Measurements from ENCODE around the gene SPRN. TPM values are rescaled to one million over a fixed set of nuclear protein-coding genes. Genes with fewer than 3 reads are reported as not detected.
"Not testable (repeated sequence)": the region's sequence is repeated elsewhere in the genome, so short reads cannot be mapped to it uniquely, and the experiment has no call there.

The SPRN gene
- total and polyA plus RNA-seq, 2 donors (not counting 1 experiment from before 2014, with no cell fraction given): 0.33 to 1.2 TPM

DNA sequence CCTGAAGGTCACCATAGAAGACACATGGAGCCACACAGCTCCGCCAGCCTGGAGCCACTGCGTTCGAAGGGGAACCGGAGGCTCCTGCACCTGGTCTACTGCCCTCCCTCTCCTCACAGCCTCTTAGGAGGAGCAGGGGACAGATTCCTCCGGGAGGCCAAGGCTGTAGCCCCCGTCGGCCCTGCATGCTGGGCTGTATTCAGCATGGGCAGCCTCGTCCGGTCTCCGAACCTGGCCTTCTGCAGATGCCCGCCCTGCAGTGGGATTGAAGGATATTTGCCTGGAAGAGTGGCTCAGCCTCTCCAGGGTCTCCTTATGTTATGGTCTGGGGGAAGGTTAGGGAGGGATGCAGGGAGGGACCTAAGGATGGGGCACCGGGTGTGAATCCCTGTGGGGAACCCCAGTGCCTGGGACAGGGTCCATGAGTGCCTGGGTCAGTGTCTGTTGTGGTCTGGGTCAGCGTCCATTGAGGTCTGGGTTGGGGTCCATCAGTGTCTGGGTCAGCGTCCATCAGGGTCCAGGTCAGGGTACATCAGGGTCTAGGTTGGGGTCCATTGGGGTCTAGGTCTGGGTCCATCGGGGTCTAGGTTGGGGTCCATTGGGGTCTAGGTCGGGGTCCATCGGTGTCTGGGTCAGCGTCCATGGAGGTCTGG, 16.3 kb upstream of the SPRN start:
- H2AFZ ChIP-seq (ENCODE audit: low read length): no peak overlapping the region
- no peaks in the 10 kb centered on the region for H3K4me1 ChIP-seq (ENCODE audit: control insufficient read depth, extremely low read depth, insufficient read depth, low read length)
- no peaks in the 10 kb centered on the region for H4K20me1 ChIP-seq (ENCODE audit: control insufficient read depth, extremely low read depth, insufficient read depth, low read length)
- no peaks in the 10 kb centered on the region for H3K36me3 ChIP-seq (ENCODE audit: control insufficient read depth, insufficient read depth, low read length)
- H3K4me2 ChIP-seq (ENCODE audit: extremely low read depth, insufficient read depth, low read length): no peak overlapping the region
- no peak overlapping the region for H3K4me3 ChIP-seq (replicated peaks in 1 of 4; ENCODE audit: control extremely low read depth in 1 of 4, insufficient read depth in 1 of 4, low read depth in 3 of 4, low read length in 4 of 4)
- DNase-seq (ENCODE audit: low read depth in 2 of 2): no peak
- H3K27ac ChIP-seq (ENCODE audit: insufficient read depth, low read length): no peak overlapping the region
- H3K9me3 ChIP-seq (ENCODE audit: control insufficient read depth, insufficient read depth, low read depth, low read length): no peaks in the 10 kb centered on the region
- H3K79me2 ChIP-seq (ENCODE audit: control insufficient read depth, insufficient read depth, low read length): no peaks in the 10 kb centered on the region
- H3K9ac ChIP-seq (ENCODE audit: insufficient read depth, low read length): no peak overlapping the region
- TF ChIP-seq, protein P1, sequence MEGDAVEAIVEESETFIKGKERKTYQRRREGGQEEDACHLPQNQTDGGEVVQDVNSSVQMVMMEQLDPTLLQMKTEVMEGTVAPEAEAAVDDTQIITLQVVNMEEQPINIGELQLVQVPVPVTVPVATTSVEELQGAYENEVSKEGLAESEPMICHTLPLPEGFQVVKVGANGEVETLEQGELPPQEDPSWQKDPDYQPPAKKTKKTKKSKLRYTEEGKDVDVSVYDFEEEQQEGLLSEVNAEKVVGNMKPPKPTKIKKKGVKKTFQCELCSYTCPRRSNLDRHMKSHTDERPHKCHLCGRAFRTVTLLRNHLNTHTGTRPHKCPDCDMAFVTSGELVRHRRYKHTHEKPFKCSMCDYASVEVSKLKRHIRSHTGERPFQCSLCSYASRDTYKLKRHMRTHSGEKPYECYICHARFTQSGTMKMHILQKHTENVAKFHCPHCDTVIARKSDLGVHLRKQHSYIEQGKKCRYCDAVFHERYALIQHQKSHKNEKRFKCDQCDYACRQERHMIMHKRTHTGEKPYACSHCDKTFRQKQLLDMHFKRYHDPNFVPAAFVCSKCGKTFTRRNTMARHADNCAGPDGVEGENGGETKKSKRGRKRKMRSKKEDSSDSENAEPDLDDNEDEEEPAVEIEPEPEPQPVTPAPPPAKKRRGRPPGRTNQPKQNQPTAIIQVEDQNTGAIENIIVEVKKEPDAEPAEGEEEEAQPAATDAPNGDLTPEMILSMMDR (conservative IDR thresholded peaks at IDR 0.05 in 1 of 2, IDR thresholded peaks at IDR 0.05 in 1 of 2; ENCODE audit: low read depth in 1 of 2, low read length in 2 of 2): no peak
- no peak for TF ChIP-seq EZH2 (IDR thresholded peaks at IDR 0.05; ENCODE audit: low read length, missing control alignments)
- no peaks in the 10 kb centered on the region for H3K27me3 ChIP-seq (ENCODE audit: control insufficient read depth, insufficient read depth, low read length)

DNA sequence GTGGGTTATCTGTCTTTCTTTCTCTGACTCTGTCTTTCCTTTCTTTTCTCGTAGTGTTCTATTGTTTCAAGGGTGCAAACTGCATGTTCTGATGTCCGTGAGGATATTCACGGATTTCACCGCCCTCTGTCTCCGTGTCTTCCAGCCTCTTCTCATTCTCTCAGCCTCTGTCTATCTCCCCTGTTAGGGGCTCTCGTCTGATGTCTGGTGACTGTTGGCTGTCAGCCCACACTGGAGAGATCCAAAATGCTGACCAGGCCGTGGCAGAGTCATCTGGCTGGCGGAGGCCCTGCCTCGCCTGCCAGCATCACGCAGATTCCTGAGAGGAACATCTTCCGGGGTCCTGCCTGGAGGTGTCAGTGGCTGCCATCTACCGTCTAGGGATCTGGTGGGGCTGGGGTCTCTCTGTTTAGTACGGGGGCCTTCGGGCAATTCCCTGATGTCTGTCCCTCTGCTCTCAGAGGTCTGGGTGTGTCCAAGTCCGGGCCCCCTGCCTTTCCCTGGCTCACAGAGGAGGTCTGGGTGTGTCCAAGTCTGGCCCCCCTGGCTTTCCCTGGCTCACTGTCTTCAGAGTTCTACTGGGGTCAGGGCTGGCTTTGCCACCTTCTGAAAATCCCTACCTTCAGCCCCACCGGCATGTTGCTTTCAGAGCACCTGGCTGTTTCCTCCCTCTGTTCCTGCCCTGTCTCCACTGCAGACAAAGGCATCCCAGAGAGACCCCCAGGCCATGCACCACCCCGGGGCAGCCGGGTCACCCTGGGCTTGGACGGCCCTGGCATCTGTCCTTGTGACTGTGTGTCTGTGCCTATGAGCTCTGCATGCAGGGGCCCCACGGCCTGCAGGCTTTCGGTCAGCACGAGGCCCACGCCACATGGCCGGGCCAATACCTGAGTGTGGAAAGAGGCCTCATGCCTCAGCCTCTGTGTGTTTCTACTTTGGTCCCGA, 15.4 kb upstream of the SPRN start:
- TF ChIP-seq EZH2 (IDR thresholded peaks at IDR 0.05; ENCODE audit: low read length, missing control alignments): no peak
- TF ChIP-seq, protein P1 (conservative IDR thresholded peaks at IDR 0.05 in 1 of 2, IDR thresholded peaks at IDR 0.05 in 1 of 2; ENCODE audit: low read depth in 1 of 2, low read length in 2 of 2): no peak

DNA sequence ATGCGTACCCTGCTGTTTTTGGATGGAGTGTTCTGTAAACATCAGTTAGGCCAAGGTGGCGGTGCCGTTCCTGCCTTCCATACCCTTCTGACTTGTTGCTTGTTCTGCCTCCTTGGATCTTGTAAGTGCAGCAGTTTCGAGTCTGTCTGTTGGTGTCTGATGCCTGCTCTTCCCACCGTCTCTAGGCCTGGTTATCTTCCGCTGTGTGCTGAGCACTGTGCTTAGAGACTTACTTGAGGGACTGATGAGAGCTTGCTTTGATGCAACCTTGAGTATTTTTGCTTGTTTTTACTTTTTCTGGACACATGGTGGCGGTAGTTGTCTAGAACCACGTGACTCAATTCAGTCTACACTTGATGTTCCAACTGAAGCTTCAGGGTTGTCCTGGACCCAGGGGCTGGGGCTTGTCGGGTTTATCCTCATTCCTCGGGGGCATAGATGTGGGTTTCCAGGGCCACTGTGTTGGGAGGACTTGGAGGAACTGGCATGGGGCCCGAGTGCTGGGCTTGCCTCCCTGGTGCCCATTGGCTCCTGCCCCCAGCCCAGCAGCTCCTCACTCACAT, 14.4 kb upstream of the SPRN start:
- TF ChIP-seq, protein P1 (conservative IDR thresholded peaks at IDR 0.05 in 1 of 2, IDR thresholded peaks at IDR 0.05 in 1 of 2; ENCODE audit: low read depth in 1 of 2, low read length in 2 of 2): peak in 1 of 2 donors; percentile 7
- no peak for TF ChIP-seq EZH2 (IDR thresholded peaks at IDR 0.05; ENCODE audit: low read length, missing control alignments)
- H3K4me2 ChIP-seq (ENCODE audit: extremely low read depth, insufficient read depth, low read length): no peak overlapping the region
- no peak overlapping the region for H2AFZ ChIP-seq (ENCODE audit: low read length)
- H3K4me3 ChIP-seq (replicated peaks in 1 of 4; ENCODE audit: control extremely low read depth in 1 of 4, insufficient read depth in 1 of 4, low read depth in 3 of 4, low read length in 4 of 4): no peak overlapping the region
- no peak overlapping the region for H3K27ac ChIP-seq (ENCODE audit: insufficient read depth, low read length)
- H3K4me1 ChIP-seq (ENCODE audit: control insufficient read depth, extremely low read depth, insufficient read depth, low read length): no peaks in the 10 kb centered on the region
- no peaks in the 10 kb centered on the region for H4K20me1 ChIP-seq (ENCODE audit: control insufficient read depth, extremely low read depth, insufficient read depth, low read length)
- no peaks in the 10 kb centered on the region for H3K9me3 ChIP-seq (ENCODE audit: control insufficient read depth, insufficient read depth, low read depth, low read length)
- no peak overlapping the region for H3K9ac ChIP-seq (ENCODE audit: insufficient read depth, low read length)
- no peaks in the 10 kb centered on the region for H3K27me3 ChIP-seq (ENCODE audit: control insufficient read depth, insufficient read depth, low read length)
- no peaks in the 10 kb centered on the region for H3K36me3 ChIP-seq (ENCODE audit: control insufficient read depth, insufficient read depth, low read length)
- DNase-seq (ENCODE audit: low read depth in 2 of 2): no peak
- no peaks in the 10 kb centered on the region for H3K79me2 ChIP-seq (ENCODE audit: control insufficient read depth, insufficient read depth, low read length)

More for the DNA sequence above, 15.4 kb upstream of the SPRN start:
- no peak overlapping the region for H3K4me2 ChIP-seq (ENCODE audit: extremely low read depth, insufficient read depth, low read length)
- H3K27ac ChIP-seq (ENCODE audit: insufficient read depth, low read length): no peak overlapping the region
- H2AFZ ChIP-seq (ENCODE audit: low read length): no peak overlapping the region
- no peaks in the 10 kb centered on the region for H4K20me1 ChIP-seq (ENCODE audit: control insufficient read depth, extremely low read depth, insufficient read depth, low read length)
- DNase-seq (ENCODE audit: low read depth in 2 of 2): no peak
- H3K9ac ChIP-seq (ENCODE audit: insufficient read depth, low read length): no peak overlapping the region
- H3K9me3 ChIP-seq (ENCODE audit: control insufficient read depth, insufficient read depth, low read depth, low read length): no peaks in the 10 kb centered on the region
- no peaks in the 10 kb centered on the region for H3K27me3 ChIP-seq (ENCODE audit: control insufficient read depth, insufficient read depth, low read length)
- H3K79me2 ChIP-seq (ENCODE audit: control insufficient read depth, insufficient read depth, low read length): no peaks in the 10 kb centered on the region
- no peaks in the 10 kb centered on the region for H3K36me3 ChIP-seq (ENCODE audit: control insufficient read depth, insufficient read depth, low read length)
- H3K4me1 ChIP-seq (ENCODE audit: control insufficient read depth, extremely low read depth, insufficient read depth, low read length): no peaks in the 10 kb centered on the region
- no peak overlapping the region for H3K4me3 ChIP-seq (replicated peaks in 1 of 4; ENCODE audit: control extremely low read depth in 1 of 4, insufficient read depth in 1 of 4, low read depth in 3 of 4, low read length in 4 of 4)

DNA sequence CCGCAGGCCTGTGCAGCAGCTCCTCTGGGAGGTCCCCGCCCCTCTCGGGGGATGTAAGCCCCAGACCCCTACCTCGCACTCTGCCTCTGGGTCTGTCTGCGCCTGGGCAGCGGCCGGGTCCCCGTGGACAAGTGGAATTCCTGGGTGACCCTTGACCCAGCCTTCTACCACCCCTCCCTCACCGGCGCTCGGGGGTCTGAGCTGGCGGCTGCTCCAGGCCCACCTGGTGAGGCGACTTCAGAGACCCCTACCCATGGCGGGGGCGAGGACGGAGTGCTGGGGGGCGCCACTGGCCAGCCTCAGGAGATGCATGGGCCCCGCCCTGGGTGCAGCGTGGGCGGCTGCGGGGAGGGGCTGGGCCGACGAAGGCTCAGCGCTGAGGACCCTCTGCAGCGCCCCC, 8.4 kb upstream of the SPRN start:
- H3K36me3 ChIP-seq (ENCODE audit: control insufficient read depth, insufficient read depth, low read length); DNase-seq (ENCODE audit: low read depth in 2 of 2); H3K79me2 ChIP-seq (ENCODE audit: control insufficient read depth, insufficient read depth, low read length); H3K4me3 ChIP-seq (replicated peaks in 1 of 4; ENCODE audit: control extremely low read depth in 1 of 4, insufficient read depth in 1 of 4, low read depth in 3 of 4, low read length in 4 of 4); H3K27me3 ChIP-seq (ENCODE audit: control insufficient read depth, insufficient read depth, low read length); H3K27ac ChIP-seq (ENCODE audit: insufficient read depth, low read length); H3K4me1 ChIP-seq (ENCODE audit: control insufficient read depth, extremely low read depth, insufficient read depth, low read length); H3K9ac ChIP-seq (ENCODE audit: insufficient read depth, low read length); H3K9me3 ChIP-seq (ENCODE audit: control insufficient read depth, insufficient read depth, low read depth, low read length); H4K20me1 ChIP-seq (ENCODE audit: control insufficient read depth, extremely low read depth, insufficient read depth, low read length); H2AFZ ChIP-seq (ENCODE audit: low read length); H3K4me2 ChIP-seq (ENCODE audit: extremely low read depth, insufficient read depth, low read length): not testable (repeated sequence)
